Activated T-cell treated with anti-CD3 and anti-CD28 coated beads, Interleukin-2, amount 50 U/mL, for 1 hour (primary cell): ENCODE measurements around the gene LRMDA.
"Not testable (repeated sequence)": the region's sequence is repeated elsewhere in the genome, so short reads cannot be mapped to it uniquely, and the experiment has no call there.

ENCODE experiments used
- DNase-seq: peaks from one replicate; pipeline ENCODE4 v3.0.0-alpha.2; 2020

The LRMDA gene

GRCh38 chr10:76038696-76039095 lies 607.3 kb downstream of the LRMDA start:
- DNase-seq: no peak

- DNase-seq: no peak
These were observed 608.8 kb downstream of the LRMDA start for GRCh38 chr10:76040107-76040829.

- no peak for DNase-seq
These were observed 609.4 kb downstream of the LRMDA start for GRCh38 chr10:76040830-76041220.

- no peak for DNase-seq
These were observed 610.1 kb downstream of the LRMDA start for GRCh38 chr10:76041551-76041950.

- DNase-seq: no peak
These were observed 611.8 kb downstream of the LRMDA start for GRCh38 chr10:76043261-76043660.

- no peak for DNase-seq
These were observed 613.3 kb downstream of the LRMDA start for GRCh38 chr10:76044751-76045150.

GRCh38 chr10:76045174-76045573 lies 613.8 kb downstream of the LRMDA start:
- DNase-seq: no peak

GRCh38 chr10:76047521-76047920 lies 616.1 kb downstream of the LRMDA start:
- DNase-seq: no peak

GRCh38 chr10:76049581-76050290 lies 618.3 kb downstream of the LRMDA start:
- DNase-seq: no peak

GRCh38 chr10:76050291-76050625 lies 618.8 kb downstream of the LRMDA start:
- no peak for DNase-seq

GRCh38 chr10:76051007-76051936 lies 619.8 kb downstream of the LRMDA start:
- DNase-seq: no peak

GRCh38 chr10:76052682-76053503 lies 621.5 kb downstream of the LRMDA start:
- DNase-seq: no peak

GRCh38 chr10:76055466-76055865 lies 624.0 kb downstream of the LRMDA start:
- no peak for DNase-seq

GRCh38 chr10:76055963-76056362 lies 624.5 kb downstream of the LRMDA start:
- no peak for DNase-seq

- DNase-seq: not testable (repeated sequence)
These were observed 629.6 kb downstream of the LRMDA start for GRCh38 chr10:76060993-76061392.

- no peak for DNase-seq
These were observed 635.0 kb downstream of the LRMDA start for GRCh38 chr10:76066457-76066856.

GRCh38 chr10:76067447-76067846 lies 636.0 kb downstream of the LRMDA start:
- DNase-seq: no peak

GRCh38 chr10:76068856-76069255 lies 637.4 kb downstream of the LRMDA start:
- DNase-seq: no peak

- DNase-seq: no peak
These were observed 639.5 kb downstream of the LRMDA start for GRCh38 chr10:76070916-76071315.

GRCh38 chr10:76071653-76072365 lies 640.4 kb downstream of the LRMDA start:
- no peak for DNase-seq

GRCh38 chr10:76072384-76072783 lies 641.0 kb downstream of the LRMDA start:
- no peak for DNase-seq

GRCh38 chr10:76073524-76073923 lies 642.1 kb downstream of the LRMDA start:
- no peak for DNase-seq
